GM12878 (cell line): ENCODE results near the gene TXNDC15. TPM values are rescaled to one million over a fixed set of nuclear protein-coding genes. Genes with fewer than 3 reads are reported as not detected.

ENCODE experiments used
- ATAC-seq: fragments of 200-7000 bp; cut with Tn5 transposase; 3 replicates; pipeline ENCODE4 v1.9.1; 2020; ENCODE audit warnings: mild to moderate bottlenecking, moderate library complexity
- BruUV-seq: library from RNA; stranded (reverse); fragments of 400-500 nt; replicated peaks from 2 replicates; lab custom pipeline; 2021; lab: Mats Ljungman, UMichigan
- CTCF ChIA-PET: fragments of 300-600 bp; sonication (Branson Sonifier 250); formaldehyde crosslinking; extraction: SDS; loops from one replicate; lab custom pipeline; 2021; ENCODE audit warnings: inconsistent platforms; lab: Yijun Ruan, JAX
- POLR2A ChIA-PET: fragments of 350-600 bp; formaldehyde crosslinking; extraction: SDS; loops from one replicate; lab custom pipeline; 2021; ENCODE audit warnings: inconsistent platforms; lab: Charles Lee
- RAD21 ChIA-PET: fragments of 300-600 bp; sonication (Branson Sonifier 250); formaldehyde crosslinking; loops from one replicate; lab custom pipeline; 2023; ENCODE audit warnings: antibody characterized with exemption; ENCODE audit not compliant: unreplicated experiment; lab: Charles Lee
- SMC1A ChIA-PET: fragments of 300-600 bp; sonication (Branson Sonifier 250); formaldehyde crosslinking; loops from one replicate; lab custom pipeline; 2023; ENCODE audit not compliant: unreplicated experiment, uncharacterized antibody; lab: Charles Lee
- DNase-seq: peaks from one replicate; pipeline ENCODE4 v3.0.0-alpha.2; 2011; ENCODE audit warnings: low read depth, low spot score
- FAIRE-seq: peaks from 3 replicates; lab custom pipeline; 2011; peaks lifted over from hg19 to GRCh38; lab: Jason Lieb, UNC
- H2AFZ ChIP-seq: 2 replicates; pipeline ENCODE4 v1.6.0; 2011; ENCODE audit warnings: low read depth, low read length, control low read depth; ENCODE audit not compliant: control insufficient read depth
- H3K27ac ChIP-seq: 2 replicates; pipeline ENCODE4 v1.5.1; 2011; ENCODE audit warnings: control low read depth; ENCODE audit not compliant: control insufficient read depth, insufficient read depth
- H3K27me3 ChIP-seq, 2 experiments: replicated peaks in 1 of 2; 2 replicates each; pipeline versions ENCODE4 v1.6.0 to v1.6.1; 2011; ENCODE audit warnings: low read length in 1 of 2; ENCODE audit not compliant: control insufficient read depth in 2 of 2, insufficient read depth in 2 of 2
- H3K36me3 ChIP-seq, 2 experiments: 2 replicates each; pipeline ENCODE4 v1.5.1; 2011; ENCODE audit warnings: low read length in 1 of 2; ENCODE audit not compliant: control insufficient read depth in 2 of 2, insufficient read depth in 2 of 2
- H3K4me1 ChIP-seq: 2 replicates; pipeline ENCODE4 v1.6.1; 2011; ENCODE audit warnings: mild to moderate bottlenecking, low read length, moderate library complexity, mixed read lengths; ENCODE audit not compliant: control insufficient read depth, insufficient read depth
- H3K4me2 ChIP-seq: 2 replicates; pipeline ENCODE4 v1.6.0; 2011; ENCODE audit warnings: control low read depth; ENCODE audit not compliant: control insufficient read depth, insufficient read depth
- H3K4me3 ChIP-seq: fragments of 200-600 bp; sonication (generic); 2 replicates; pipeline ENCODE4 v1.5.1; 2016
- H3K79me2 ChIP-seq: 2 replicates; pipeline ENCODE4 v1.6.0; 2011; ENCODE audit warnings: low read length; ENCODE audit not compliant: control insufficient read depth, insufficient read depth
- H3K9ac ChIP-seq: 2 replicates; pipeline ENCODE4 v1.8.0; 2011; ENCODE audit warnings: low read length, control low read depth, mixed read lengths; ENCODE audit not compliant: control insufficient read depth, insufficient read depth
- H3K9me3 ChIP-seq: replicated peaks from 3 replicates; pipeline ENCODE4 v1.5.1; 2011; ENCODE audit warnings: mild to moderate bottlenecking, low read length; ENCODE audit not compliant: control insufficient read depth, insufficient read depth
- H4K20me1 ChIP-seq: 2 replicates; pipeline ENCODE4 v1.6.0; 2011; ENCODE audit not compliant: control insufficient read depth, insufficient read depth
- ASH2L ChIP-seq: fragments of 300-600, 200-600 bp; sonication (generic); IDR thresholded peaks from 2 replicates; pipeline ENCODE4 v1.6.1; 2017; ENCODE audit warnings: low read depth, mild to moderate bottlenecking, borderline replicate concordance
- ESRRA ChIP-seq: IDR thresholded peaks from 2 replicates; pipeline ENCODE4 v1.6.1; 2012; ENCODE audit warnings: mild to moderate bottlenecking, low read length, improper control_type of control experiment
- FOXK2 ChIP-seq: fragments of 450-650 bp; IDR thresholded peaks from 2 replicates; pipeline ENCODE4 v1.6.1; 2017; ENCODE audit warnings: mild to moderate bottlenecking, moderate library complexity
- HDAC2 ChIP-seq: fragments of 200-600 bp; sonication (generic); IDR thresholded peaks from 2 replicates; pipeline ENCODE4 v1.6.1; 2017
- HDGF ChIP-seq: fragments of 450-650 bp; IDR thresholded peaks from 2 replicates; pipeline ENCODE4 v1.6.1; 2016; ENCODE audit warnings: antibody characterized with exemption
- MXI1 ChIP-seq: fragments of 150-350 bp; IDR thresholded peaks from 2 replicates; pipeline ENCODE4 v1.6.1; 2011; ENCODE audit warnings: low read depth, mild to moderate bottlenecking, inconsistent platforms, low read length, improper control_type of control experiment
- PBX3 ChIP-seq: IDR thresholded peaks from 2 replicates; pipeline ENCODE4 v1.6.1; 2011; ENCODE audit warnings: mild to moderate bottlenecking, low read depth, low read length, moderate library complexity; ENCODE audit not compliant: insufficient replicate concordance
- PML ChIP-seq: IDR thresholded peaks from 2 replicates; pipeline ENCODE4 v1.6.1; 2012; ENCODE audit warnings: low read length, inconsistent platforms
- RAD21 ChIP-seq: IDR thresholded peaks from 2 replicates; pipeline ENCODE4 v1.6.1; 2011; ENCODE audit warnings: mild to moderate bottlenecking, low read depth, low read length, moderate library complexity; ENCODE audit not compliant: insufficient read depth
- RB1 ChIP-seq: fragments of 450-650 bp; formaldehyde crosslinking; IDR thresholded peaks from 2 replicates; pipeline ENCODE4 v1.6.1; 2017; ENCODE audit warnings: mild to moderate bottlenecking, borderline replicate concordance
- RFX5 ChIP-seq: IDR thresholded peaks from 2 replicates; pipeline ENCODE4 v1.6.1; 2011; ENCODE audit warnings: low read depth, low read length, improper control_type of control experiment
- ZBTB4 ChIP-seq: fragments of 450-650 bp; formaldehyde crosslinking; IDR thresholded peaks from 2 replicates; pipeline ENCODE4 v1.4.0; 2022; ENCODE audit warnings: mild to moderate bottlenecking, moderate library complexity
- ZNF24 ChIP-seq: fragments of 450-650 bp; IDR thresholded peaks from 2 replicates; pipeline ENCODE4 v1.6.1; 2017; ENCODE audit warnings: antibody characterized with exemption, mild to moderate bottlenecking
- WGBS: methylation state at CpG from one replicate; pipeline ENCODE4 v1.1.6; 2016; ENCODE audit warnings: low lambda C conversion rate; ENCODE audit not compliant: insufficient replicate concordance, insufficient coverage; ENCODE audit errors: missing lambda C conversion rate; 5-methylcytosine and 5-hydroxymethylcytosine counted together
- in situ Hi-C: fragments of 300-500 bp; cut with MboI; formaldehyde crosslinking; loops from 9 replicates; pipeline ENCODE4 v1.14.3; 2018; ENCODE audit warnings: mixed read lengths
- intact Hi-C: fragments of 100-400 bp; cut with micrococcal nuclease; formaldehyde crosslinking; loops from one replicate; pipeline ENCODE4 v1.14.2; 2022; ENCODE audit not compliant: unreplicated experiment
- polyA plus RNA-seq, 11 experiments: library from polyadenylated mRNA; depleted of rRNA in 4 of 11; unstranded in 6 of 11; stranded (reverse) in 5 of 11; fragments of >200 nt; fragmentation: Nextera tagmentation in 4 of 11; fragmentation: Illumina TruSeq in 1 of 11; extraction: Ambion mirVana in 4 of 11; extraction: Trizol in 1 of 11; gene quantifications; 1 replicate in 1 of 11; 2 replicates in 10 of 11; pipeline versions ENCODE4 v1.2.1 to v1.2.3, GENCODE V29; 2011 to 2016; ENCODE audit warnings: inconsistent platforms in 2 of 11, missing spikeins in 2 of 11, low read depth in 1 of 11
- total RNA-seq, 4 experiments: library from RNA; depleted of rRNA in 3 of 4; stranded (reverse); fragments of >200 nt in 3 of 4; fragmentation: Illumina TruSeq in 1 of 4; extraction: Trizol in 1 of 4; gene quantifications; 2 replicates each; pipeline versions ENCODE4 v1.2.1 to v1.2.3, GENCODE V29; 2013 to 2021
- TF ChIP-seq, protein P1 (sequence below): fragments of 450-650 bp; conservative IDR thresholded peaks from 2 replicates; pipeline ENCODE4 v1.6.1; 2017; ENCODE audit warnings: mild to moderate bottlenecking, moderate library complexity

Gene TXNDC15
- total and polyA plus RNA-seq, 10 of the 15 experiments (the other 5 are each of a cell fraction or from before 2014, with no cell fraction given): 8.1 to 60.6 (median 38.1) TPM

- TF ChIP-seq, protein P1, sequence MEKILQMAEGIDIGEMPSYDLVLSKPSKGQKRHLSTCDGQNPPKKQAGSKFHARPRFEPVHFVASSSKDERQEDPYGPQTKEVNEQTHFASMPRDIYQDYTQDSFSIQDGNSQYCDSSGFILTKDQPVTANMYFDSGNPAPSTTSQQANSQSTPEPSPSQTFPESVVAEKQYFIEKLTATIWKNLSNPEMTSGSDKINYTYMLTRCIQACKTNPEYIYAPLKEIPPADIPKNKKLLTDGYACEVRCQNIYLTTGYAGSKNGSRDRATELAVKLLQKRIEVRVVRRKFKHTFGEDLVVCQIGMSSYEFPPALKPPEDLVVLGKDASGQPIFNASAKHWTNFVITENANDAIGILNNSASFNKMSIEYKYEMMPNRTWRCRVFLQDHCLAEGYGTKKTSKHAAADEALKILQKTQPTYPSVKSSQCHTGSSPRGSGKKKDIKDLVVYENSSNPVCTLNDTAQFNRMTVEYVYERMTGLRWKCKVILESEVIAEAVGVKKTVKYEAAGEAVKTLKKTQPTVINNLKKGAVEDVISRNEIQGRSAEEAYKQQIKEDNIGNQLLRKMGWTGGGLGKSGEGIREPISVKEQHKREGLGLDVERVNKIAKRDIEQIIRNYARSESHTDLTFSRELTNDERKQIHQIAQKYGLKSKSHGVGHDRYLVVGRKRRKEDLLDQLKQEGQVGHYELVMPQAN: peak; percentile 35
- TF ChIP-seq ASH2L (no peak), PML (no peak), ZNF24 (no peak), HDAC2 (no peak), RB1 (peak; percentile 60; the same call in 1 of the 2 replicates), RFX5 (no peak), FOXK2 (no peak), MXI1 (peak; percentile 62; the same call in 1 of the 2 replicates)
These were observed 31.2 kb downstream of the TXNDC15 start (continued) for GRCh38 chr5:134905246-134905996.

DNA sequence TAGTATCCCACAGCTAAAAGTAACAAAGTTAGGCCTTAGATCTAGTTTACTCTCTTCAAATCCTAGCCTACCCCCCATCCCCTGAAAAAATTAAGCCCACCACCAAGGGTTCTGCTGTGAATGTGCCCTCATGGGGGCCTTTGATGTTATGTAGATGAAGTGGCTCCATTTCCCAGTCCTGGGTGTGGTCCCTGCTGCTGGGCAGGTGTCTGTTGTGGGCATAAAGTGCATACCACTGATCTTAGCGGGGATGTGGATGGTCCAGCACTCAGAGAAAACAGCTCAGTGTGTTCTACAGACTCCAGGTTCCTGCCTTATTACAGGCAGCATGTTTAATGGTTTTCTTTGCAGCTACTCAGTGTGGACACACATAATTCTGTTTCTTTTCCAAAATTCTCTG lies 32.6 kb downstream of the TXNDC15 start:
- no peak for DNase-seq
- H4K20me1 ChIP-seq: no peaks in the 10 kb centered on the region
- in situ Hi-C loops: no loop called here
- intact Hi-C loops: loop anchor here (10.0 kb wide), 1 partner anchor 322 kb away; no protein-coding TSS in a partner anchor
- no peaks in the 10 kb centered on the region for H3K27me3 ChIP-seq
- no peak overlapping the region for H2AFZ ChIP-seq
- 100% methylated on average over 1 of the region's 1 CpG for WGBS
- peaks cover 20% of the 10 kb centered on the region for H3K4me1 ChIP-seq
- CTCF ChIA-PET: interaction anchor here (0.6 to 3.2 kb wide), 12 partner anchors 10 to 724 kb away, joined by 3 to 43 read pairs (median 4); partner anchors contain the start of genes C5orf24, CAMLG and TXNDC15
- no peak for ATAC-seq
- SMC1A ChIA-PET: interaction anchor here (0.9 to 2.0 kb wide), 2 partner anchors 83 to 149 kb away, joined by 3 to 6 read pairs; partner anchors contain the start of gene DDX46
- H3K4me3 ChIP-seq: no peak overlapping the region
- peaks cover 0 to 11% of the 10 kb centered on the region in 2 experiments; a peak in 2 of 4 replicates for H3K36me3 ChIP-seq
- no peaks in the 10 kb centered on the region for H3K9me3 ChIP-seq
- no TSS peak for BruUV-seq
- FAIRE-seq: no peak
- RAD21 ChIA-PET: interaction anchor here (1.2 to 3.0 kb wide), 3 partner anchors 44 to 169 kb away, joined by 3 to 15 read pairs (median 3); partner anchors contain the start of genes C5orf24 and CAMLG
- H3K27ac ChIP-seq: no peak overlapping the region
- POLR2A ChIA-PET: interaction anchor here (3.8 kb wide), 1 partner anchor 168 kb away, joined by 22 read pairs; the partner anchor contains the start of gene CAMLG
- H3K4me2 ChIP-seq: no peak overlapping the region
- H3K79me2 ChIP-seq: peaks cover 5% of the 10 kb centered on the region
- no peak overlapping the region for H3K9ac ChIP-seq
- TF ChIP-seq PBX3: no peak
- no peak for TF ChIP-seq RAD21
- TF ChIP-seq FOXK2: no peak
- no peak for TF ChIP-seq HDGF
- no peak for TF ChIP-seq ZBTB4 (CRISPR knock-in tag)
- no peak for TF ChIP-seq ESRRA
